Daoy (cell line): ENCODE data around the gene VTCN1. TPM values are rescaled to one million over a fixed set of nuclear protein-coding genes. Genes with fewer than 3 reads are reported as not detected.
A peak's percentile ranks its signal among the peaks of the same experiment; 100 is the strongest.

ENCODE experiments used
- DNase-seq: peaks from one replicate; pipeline ENCODE4 v3.0.0-alpha.2; 2015; ENCODE audit warnings: low read depth
- total RNA-seq: library from RNA; depleted of rRNA; stranded (reverse); fragments of >200 nt; shearing (Covaris generic); gene quantifications from 2 replicates; pipeline ENCODE4 v1.2.3, GENCODE V29; 2014; rRNA removed

The VTCN1 gene
- total RNA-seq, 1 experiment from 2014 or later = not detected

DNA sequence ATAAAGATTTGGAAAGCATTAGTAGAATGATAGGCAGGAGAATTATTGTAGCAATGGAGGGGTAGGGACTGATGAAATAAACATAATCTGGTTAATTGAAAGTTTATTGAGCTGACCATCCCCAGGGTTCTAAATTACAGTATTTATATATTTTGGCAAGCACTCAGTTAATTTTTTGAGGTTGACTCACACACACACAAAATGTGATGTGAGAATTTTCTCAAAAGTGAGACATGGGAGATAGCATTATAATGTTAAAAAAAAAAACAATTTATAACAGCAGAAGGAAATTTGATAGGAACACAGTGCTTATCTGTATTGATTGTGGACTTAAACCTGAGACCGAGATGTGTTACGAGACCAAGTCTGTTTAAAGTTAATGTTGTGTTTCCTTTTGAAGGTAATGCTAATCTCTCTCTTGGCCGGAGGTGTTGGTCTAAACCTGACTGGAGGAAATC lies 113.7 kb downstream of the VTCN1 start:
- DNase-seq = peak; percentile 44

GRCh38 chr1:117094841-117095604 lies 115.7 kb downstream of the VTCN1 start:
- DNase-seq = peak; percentile 79

DNA sequence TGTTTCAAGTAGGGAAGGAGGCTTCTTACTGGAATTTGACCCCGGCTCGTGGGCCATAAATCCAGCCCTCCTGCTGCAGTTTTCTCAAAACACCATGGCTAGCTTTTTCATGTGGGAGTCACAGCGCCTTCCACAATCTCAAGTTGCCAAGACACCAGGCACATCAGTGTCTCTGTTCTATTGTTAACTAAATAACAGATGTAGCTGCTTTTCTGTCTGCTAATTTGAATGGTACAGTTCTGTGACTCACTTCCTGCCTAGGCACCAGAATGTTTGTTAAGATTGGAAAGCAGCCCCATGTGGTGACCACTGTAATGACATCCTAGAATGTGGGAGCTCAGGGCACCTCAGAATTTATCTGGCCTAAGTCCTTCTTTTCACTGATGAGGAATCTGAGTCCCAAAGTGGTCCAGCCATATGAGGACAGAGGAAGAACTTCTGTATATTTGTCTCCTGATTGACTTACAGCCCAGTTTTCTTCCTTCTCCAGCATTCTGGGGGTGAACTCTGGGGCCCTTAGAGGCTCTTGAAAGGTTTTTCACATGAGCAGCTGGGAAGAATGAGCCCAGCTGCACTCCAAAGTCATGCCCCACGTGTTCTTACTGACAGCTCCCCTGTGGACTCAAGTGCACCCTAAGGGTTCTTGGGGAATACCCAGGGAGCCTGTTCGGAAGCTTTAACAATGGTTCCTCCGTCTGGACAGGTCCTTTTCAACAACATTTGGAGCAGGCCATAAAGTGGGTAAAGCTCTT lies 116.7 kb downstream of the VTCN1 start:
- DNase-seq = peak; percentile 94

Other genes starting within 250 kb of the VTCN1 start
- gene CD101, start 209.2 kb downstream of the VTCN1 start, total RNA-seq = 9.3 and 11.0 TPM in 2 replicates
- gene TTF2, start 150.6 kb downstream of the VTCN1 start, total RNA-seq = 58.7 and 75.6 TPM in 2 replicates
- 3.4 and 7.6 TPM in 2 replicates for gene TRIM45, start 89.2 kb downstream of the VTCN1 start, total RNA-seq
- gene MAN1A2, start 156.5 kb upstream of the VTCN1 start, total RNA-seq = 45.9 and 46.5 TPM in 2 replicates